H1 (cell line): ENCODE results near the gene NEK4.

Experiments
- CTCF ChIP-seq, 3 experiments: IDR thresholded peaks; 1 replicate in 2 of 3; 2 replicates in 1 of 3; pipeline versions ENCODE4 v1.5.1 to v1.6.1; 2011; ENCODE audit warnings: low read length in 3 of 3, mild to moderate bottlenecking in 3 of 3, inconsistent platforms in 2 of 3, low read depth in 1 of 3, moderate library complexity in 1 of 3; ENCODE audit not compliant: insufficient read depth in 1 of 3; ENCODE audit errors: control extremely low read depth in 1 of 3
- POLR2A ChIP-seq, 2 experiments: IDR thresholded peaks; 1 replicate in 1 of 2; 2 replicates in 1 of 2; pipeline ENCODE4 v1.6.1; 2011; ENCODE audit warnings: low read depth in 2 of 2, low read length in 2 of 2, mild to moderate bottlenecking in 2 of 2; ENCODE audit errors: control extremely low read depth in 1 of 2
- RAD21 ChIP-seq, 2 experiments: IDR thresholded peaks in 1 of 2; conservative IDR thresholded peaks in 1 of 2; 2 replicates each; pipeline ENCODE4 v1.6.1; 2011; ENCODE audit warnings: low read depth in 2 of 2, low read length in 2 of 2, improper control_type of control experiment in 1 of 2, inconsistent platforms in 1 of 2, mild to moderate bottlenecking in 1 of 2, moderate library complexity in 1 of 2
- SP4 ChIP-seq: IDR thresholded peaks from 2 replicates; pipeline ENCODE4 v1.6.1; 2012; ENCODE audit warnings: low read length, inconsistent platforms
- TAF1 ChIP-seq: IDR thresholded peaks from 2 replicates; pipeline ENCODE4 v1.6.1; 2011; ENCODE audit warnings: mild to moderate bottlenecking, low read depth, low read length

DNA sequence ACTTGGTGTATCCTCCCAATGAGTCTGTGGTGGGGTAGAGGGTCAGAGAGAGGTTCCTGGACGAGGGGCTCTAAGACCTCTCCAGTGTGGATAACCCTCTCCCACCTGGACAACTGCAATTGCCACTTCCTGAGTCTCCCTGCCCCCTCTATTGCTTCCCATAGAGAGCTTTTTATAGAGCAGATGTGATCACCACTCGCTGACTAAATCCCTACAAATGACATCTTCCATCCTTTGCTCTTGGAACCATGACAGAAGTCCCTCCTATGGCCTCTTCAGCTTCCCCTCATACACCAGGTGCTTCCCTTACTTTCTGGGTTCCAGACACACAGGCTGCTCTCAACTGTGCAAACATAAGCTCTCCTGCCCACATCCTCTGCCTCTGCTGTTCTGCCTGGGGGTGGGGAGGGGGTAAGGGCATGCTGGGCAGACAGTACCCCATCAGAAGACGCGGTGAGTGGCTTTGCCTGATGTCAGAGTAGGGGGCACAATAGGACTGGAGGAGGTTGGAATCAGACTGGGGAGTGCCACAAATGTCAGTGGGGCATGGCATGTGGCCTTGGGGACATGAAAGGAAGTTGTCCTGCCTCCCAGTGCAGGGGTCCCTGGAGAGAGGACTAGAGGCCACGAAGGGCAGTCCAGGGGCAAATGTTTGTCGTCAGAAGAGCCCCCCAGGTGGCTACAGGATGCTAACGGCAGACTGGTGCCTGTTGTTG is 39.1 kb upstream of the NEK4 start:
- no peak for TF ChIP-seq CTCF (IDR thresholded peaks at IDR 0.05; ENCODE audit: control extremely low read depth in 1 of 3, insufficient read depth in 1 of 3, low read depth in 1 of 3, low read length in 3 of 3)
- no peak for TF ChIP-seq POLR2A (IDR thresholded peaks at IDR 0.05; ENCODE audit: control extremely low read depth in 1 of 2, low read depth in 2 of 2, low read length in 2 of 2)
- no peak for TF ChIP-seq SP4
- no peak for TF ChIP-seq TAF1
- no peak for TF ChIP-seq RAD21 (IDR thresholded peaks at IDR 0.05 in 1 of 2, conservative IDR thresholded peaks at IDR 0.05 in 1 of 2; ENCODE audit: low read depth in 2 of 2, low read length in 2 of 2)
